Lower leg skin (tissue), 3 donors: Measurements from ENCODE around the gene GAREM1.

Experiments
- CTCF ChIP-seq, 3 donors: fragments of 450-650 bp; IDR thresholded peaks; one replicate each; pipeline ENCODE4 v1.5.1; 2016; ENCODE audit warnings: antibody characterized with exemption in 3 of 3, mild to moderate bottlenecking in 3 of 3, moderate library complexity in 2 of 3
- POLR2A ChIP-seq, 2 donors: fragments of 450-650 bp; IDR thresholded peaks; one replicate each; pipeline ENCODE4 v1.6.1; 2016 to 2017; ENCODE audit warnings: antibody characterized with exemption in 2 of 2, mild to moderate bottlenecking in 1 of 2, moderate library complexity in 1 of 2

- TF ChIP-seq CTCF (IDR thresholded peaks at IDR 0.05) (no peak), POLR2A (IDR thresholded peaks at IDR 0.05) (no peak)
These were observed 181.1 kb downstream of the GAREM1 start for GRCh38 chr18:32289483-32290075.
